ENCODE data around the gene TPSG1.

- TF ChIP-seq IRF1 (CRISPR knock-in tag; IDR thresholded peaks at IDR 0.05) (no peak), CTCF (IDR thresholded peaks at IDR 0.05) (no peak), KAT7 (CRISPR knock-in tag; IDR thresholded peaks at IDR 0.05; ENCODE audit: borderline replicate concordance) (no peak)
Observed at GRCh38 chr16:1257561-1258224, 32.6 kb upstream of the TPSG1 start.
